ENCODE measurements around the gene PIGQ. TPM values are rescaled to one million over a fixed set of nuclear protein-coding genes. Genes with fewer than 3 reads are reported as not detected.

PIGQ gene
- total RNA-seq, 1 donor from 2014 or later, result 53.1 TPM

- ChIA-PET POLR2A (no interaction called here), CTCF (no interaction called here)
- peaks cover 1% of the 10 kb centered on the region for H3K4me1 Mint-ChIP-seq
- no peak for DNase-seq
- H3K27me3 Mint-ChIP-seq, result no peaks in the 10 kb centered on the region
- TF ChIP-seq CTCF (IDR thresholded peaks at IDR 0.05), result no peak
- intact Hi-C loops (cut with micrococcal nuclease), result no loop called here
- no peak overlapping the region for H3K27ac Mint-ChIP-seq
- peaks cover 19% of the 10 kb centered on the region for H3K36me3 Mint-ChIP-seq (ENCODE audit: low read depth)
- no peak overlapping the region for H3K4me3 Mint-ChIP-seq
- H3K9me3 Mint-ChIP-seq, result no peaks in the 10 kb centered on the region
- no peak for ATAC-seq (ENCODE audit: low read depth)
Observed at GRCh38 chr16:629833-630248, 60.1 kb downstream of the PIGQ start.

GRCh38 chr16:630249-630814 is 60.6 kb downstream of the PIGQ start:
- ATAC-seq (ENCODE audit: low read depth) (no peak), DNase-seq (no peak)
- ChIA-PET CTCF (no interaction called here), POLR2A (no interaction called here)
- no peak overlapping the region for H3K4me3 Mint-ChIP-seq
- H3K27me3 Mint-ChIP-seq, result no peaks in the 10 kb centered on the region
- no peaks in the 10 kb centered on the region for H3K9me3 Mint-ChIP-seq
- H3K4me1 Mint-ChIP-seq, result peaks cover 4% of the 10 kb centered on the region
- H3K36me3 Mint-ChIP-seq (ENCODE audit: low read depth), result peaks cover 19% of the 10 kb centered on the region
- H3K27ac Mint-ChIP-seq, result no peak overlapping the region
- TF ChIP-seq CTCF (IDR thresholded peaks at IDR 0.05), result no peak
- intact Hi-C loops (cut with micrococcal nuclease), result no loop called here

GRCh38 chr16:630815-631405 is 61.1 kb downstream of the PIGQ start, which contains the start of gene WFIKKN1:
Gene WFIKKN1 (plus strand): TSS chr16:630985. CDS start chr16:631254, 269 bp downstream.
- H3K4me3 Mint-ChIP-seq, result no peak within 1 kb of the TSS
- peaks cover 19% of the 10 kb centered on the region for H3K36me3 Mint-ChIP-seq (ENCODE audit: low read depth)
- no peak for ATAC-seq (ENCODE audit: low read depth)
- H3K9me3 Mint-ChIP-seq, result no peaks in the 10 kb centered on the region
- H3K27ac Mint-ChIP-seq, result no peak within 1 kb of the TSS
- no peaks in the 10 kb centered on the region for H3K27me3 Mint-ChIP-seq
- DNase-seq, result no peak
- TF ChIP-seq CTCF (IDR thresholded peaks at IDR 0.05), result no peak
- ChIA-PET CTCF (no interaction called here), POLR2A (no interaction called here)
- H3K4me1 Mint-ChIP-seq, result peaks cover 4% of the 10 kb centered on the region
- intact Hi-C loops (cut with micrococcal nuclease), result no loop called here

- no peak for TF ChIP-seq CTCF (IDR thresholded peaks at IDR 0.05)
- no peaks in the 10 kb centered on the region for H3K9me3 Mint-ChIP-seq
- ChIA-PET POLR2A (no interaction called here), CTCF (no interaction called here)
- no peak overlapping the region for H3K4me3 Mint-ChIP-seq
- peaks cover 9% of the 10 kb centered on the region for H3K4me1 Mint-ChIP-seq
- H3K27me3 Mint-ChIP-seq, result no peaks in the 10 kb centered on the region
- no peak overlapping the region for H3K27ac Mint-ChIP-seq
- peaks cover 20% of the 10 kb centered on the region for H3K36me3 Mint-ChIP-seq (ENCODE audit: low read depth)
- intact Hi-C loops (cut with micrococcal nuclease), result no loop called here
- ATAC-seq (ENCODE audit: low read depth) (no peak), DNase-seq (no peak)
Observed at GRCh38 chr16:631808-632358, 62.1 kb downstream of the PIGQ start.

- ATAC-seq (ENCODE audit: low read depth), result no peak
- ChIA-PET CTCF (no interaction called here), POLR2A (no interaction called here)
- intact Hi-C loops (cut with micrococcal nuclease), result no loop called here
- Mint-ChIP-seq H3K9me3 (no peaks in the 10 kb centered on the region), H3K36me3 (ENCODE audit: low read depth) (peaks cover 16% of the 10 kb centered on the region), H3K4me1 (peaks cover 14% of the 10 kb centered on the region), H3K4me3 (no peak overlapping the region), H3K27ac (no peak overlapping the region), H3K27me3 (no peaks in the 10 kb centered on the region)
- no peak for TF ChIP-seq CTCF (IDR thresholded peaks at IDR 0.05)
- no peak for DNase-seq
Observed at GRCh38 chr16:632486-633335, 62.9 kb downstream of the PIGQ start.
